ENCODE results near the gene ARHGAP19.

- no peak for TF ChIP-seq ELF4 (IDR thresholded peaks at IDR 0.05)
- no peak for TF ChIP-seq ARNT (IDR thresholded peaks at IDR 0.05)
- no peak for TF ChIP-seq SUZ12 (IDR thresholded peaks at IDR 0.05)
- no peak for TF ChIP-seq SP1 (IDR thresholded peaks at IDR 0.05)
- TF ChIP-seq FOXA1 (IDR thresholded peaks at IDR 0.05): no peak
- TF ChIP-seq LEF1 (IDR thresholded peaks at IDR 0.05; ENCODE audit: borderline replicate concordance): no peak
- TF ChIP-seq ZNF384 (IDR thresholded peaks at IDR 0.05): no peak
- no peak for TF ChIP-seq TARDBP (IDR thresholded peaks at IDR 0.05)
- TF ChIP-seq, protein P1, sequence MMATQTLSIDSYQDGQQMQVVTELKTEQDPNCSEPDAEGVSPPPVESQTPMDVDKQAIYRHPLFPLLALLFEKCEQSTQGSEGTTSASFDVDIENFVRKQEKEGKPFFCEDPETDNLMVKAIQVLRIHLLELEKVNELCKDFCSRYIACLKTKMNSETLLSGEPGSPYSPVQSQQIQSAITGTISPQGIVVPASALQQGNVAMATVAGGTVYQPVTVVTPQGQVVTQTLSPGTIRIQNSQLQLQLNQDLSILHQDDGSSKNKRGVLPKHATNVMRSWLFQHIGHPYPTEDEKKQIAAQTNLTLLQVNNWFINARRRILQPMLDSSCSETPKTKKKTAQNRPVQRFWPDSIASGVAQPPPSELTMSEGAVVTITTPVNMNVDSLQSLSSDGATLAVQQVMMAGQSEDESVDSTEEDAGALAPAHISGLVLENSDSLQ (IDR thresholded peaks at IDR 0.05): no peak
- no peak for TF ChIP-seq NFRKB (IDR thresholded peaks at IDR 0.05)
- TF ChIP-seq BHLHE40 (IDR thresholded peaks at IDR 0.05; ENCODE audit: borderline replicate concordance): no peak
- TF ChIP-seq L3MBTL2 (conservative IDR thresholded peaks at IDR 0.05): no peak
Observed at GRCh38 chr10:97270523-97271154, 21.8 kb downstream of the ARHGAP19 start.
